HEK293T (cell line): ENCODE results near the gene SLC35A4.

Experiments used
- ELF4 ChIP-seq: fragments of 450-650 bp; IDR thresholded peaks from 2 replicates; pipeline ENCODE4 v1.6.1; 2017; ENCODE audit warnings: antibody characterized with exemption
- FOXA1 ChIP-seq: fragments of 450-650 bp; IDR thresholded peaks from 2 replicates; pipeline ENCODE4 v1.6.1; 2016; ENCODE audit warnings: mild to moderate bottlenecking
- FOXM1 ChIP-seq: fragments of 450-650 bp; IDR thresholded peaks from 2 replicates; pipeline ENCODE4 v1.6.1; 2017; ENCODE audit warnings: mild to moderate bottlenecking, borderline replicate concordance
- PKNOX1 ChIP-seq: fragments of 450-650 bp; IDR thresholded peaks from 2 replicates; pipeline ENCODE4 v1.6.1; 2016
- SP1 ChIP-seq: fragments of 450-650 bp; IDR thresholded peaks from 2 replicates; pipeline ENCODE4 v1.6.1; 2017
- TARDBP ChIP-seq: fragments of 450-650 bp; IDR thresholded peaks from 2 replicates; pipeline ENCODE4 v1.6.1; 2016

GRCh38 chr5:140596321-140596741 lies 31.7 kb downstream of the SLC35A4 start:
- TF ChIP-seq TARDBP: no peak
- no peak for TF ChIP-seq ELF4
- no peak for TF ChIP-seq FOXM1
- TF ChIP-seq SP1: no peak
- TF ChIP-seq FOXA1: no peak
- TF ChIP-seq PKNOX1: no peak
